AG09319 (cell line): ENCODE measurements around the gene SAMD10.

Experiments used
- DNase-seq: peaks from one replicate; pipeline ENCODE4 v3.0.0-alpha.2; 2010; ENCODE audit warnings: low read depth; ENCODE audit errors: extremely low read depth
- CTCF ChIP-seq: IDR thresholded peaks from 2 replicates; pipeline ENCODE4 v1.5.1; 2011; ENCODE audit warnings: low read depth, mild to moderate bottlenecking, inconsistent platforms, low read length, moderate library complexity

The SAMD10 gene

GRCh38 chr20:63979557-63980316 lies at the start of gene SAMD10:
Gene SAMD10 (minus strand): TSS chr20:63979642. CDS start chr20:63979467, 175 bp downstream.
- no peak for TF ChIP-seq CTCF
- no peak for DNase-seq

GRCh38 chr20:64027981-64028685 lies 48.7 kb upstream of the SAMD10 start:
- no peak for DNase-seq
- TF ChIP-seq CTCF, result no peak

GRCh38 chr20:64025826-64026412 lies 46.5 kb upstream of the SAMD10 start:
- no peak for TF ChIP-seq CTCF
- no peak for DNase-seq

- no peak for TF ChIP-seq CTCF
- no peak for DNase-seq
These were observed 45.8 kb upstream of the SAMD10 start for GRCh38 chr20:64025101-64025825.

DNA sequence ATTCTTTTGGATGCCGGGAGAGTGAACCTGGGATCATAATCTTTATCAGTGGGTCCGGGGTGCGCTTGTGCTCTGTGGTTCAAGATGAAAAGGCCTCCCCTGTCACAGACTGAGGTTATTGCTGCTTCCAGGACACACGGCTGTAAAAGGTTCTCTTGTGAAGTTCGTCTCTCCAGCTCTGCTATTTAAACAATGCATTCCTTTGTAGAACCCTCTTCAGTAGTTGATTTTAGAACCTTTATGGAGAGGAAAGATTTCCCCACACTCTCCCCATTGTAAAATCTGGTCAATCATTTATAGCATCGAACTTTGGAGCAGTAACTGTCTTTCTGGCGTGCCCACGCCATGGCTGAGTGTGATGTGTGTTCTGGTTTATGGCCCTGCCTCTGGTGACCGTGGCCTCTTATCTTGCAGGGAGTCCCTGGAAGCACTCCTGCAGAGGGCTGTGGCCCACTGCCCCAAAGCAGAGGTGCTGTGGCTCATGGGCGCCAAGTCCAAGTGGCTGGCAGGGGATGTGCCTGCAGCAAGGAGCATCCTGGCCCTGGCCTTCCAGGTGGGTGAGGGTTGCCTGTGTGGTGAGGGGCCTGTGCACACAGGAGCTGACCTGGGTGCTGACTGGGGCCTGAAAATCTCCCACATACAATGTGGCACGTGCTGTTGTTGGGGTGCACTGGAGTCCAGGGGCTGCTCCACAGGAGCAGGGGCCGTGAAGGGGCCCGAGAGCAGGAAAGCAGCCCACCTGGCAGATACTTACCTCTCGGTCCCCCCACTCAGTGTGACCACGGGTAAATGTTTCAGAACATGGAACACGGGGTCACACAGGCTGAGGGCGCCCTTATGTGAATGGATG lies 44.9 kb upstream of the SAMD10 start:
- DNase-seq, result no peak
- TF ChIP-seq CTCF, result no peak

- DNase-seq, result no peak
- no peak for TF ChIP-seq CTCF
These were observed 44.1 kb upstream of the SAMD10 start for GRCh38 chr20:64023361-64024140.
